T1000 (cell line): ENCODE data around the gene SLC1A7.

ENCODE experiments used
- DNase-seq: peaks from one replicate; lab custom pipeline; 2025; ENCODE audit warnings: mixed read lengths; lab: John Stamatoyannopoulos, UW

SLC1A7 gene

GRCh38 chr1:53062708-53063591 is 79.5 kb downstream of the SLC1A7 start:
- DNase-seq: no peak

- DNase-seq: no peak
Observed at GRCh38 chr1:53061859-53062707, 80.4 kb downstream of the SLC1A7 start, which contains the start of gene PODN. Gene PODN, plus strand, starts transcription at chr1:53062213. Its CDS starts 7,643 bp downstream, at chr1:53069856.

- DNase-seq: no peak
Observed at GRCh38 chr1:53061123-53061858, 81.1 kb downstream of the SLC1A7 start.

- no peak for DNase-seq
Observed at GRCh38 chr1:53060579-53060978, 81.9 kb downstream of the SLC1A7 start.

GRCh38 chr1:53057127-53057526 is 85.3 kb downstream of the SLC1A7 start:
- DNase-seq: no peak

GRCh38 chr1:53051676-53052075 is 90.8 kb downstream of the SLC1A7 start:
- no peak for DNase-seq

GRCh38 chr1:53050310-53050709 is 92.1 kb downstream of the SLC1A7 start:
- DNase-seq: no peak

GRCh38 chr1:53049574-53049967 is 92.9 kb downstream of the SLC1A7 start:
- no peak for DNase-seq

GRCh38 chr1:53048960-53049573 is 93.4 kb downstream of the SLC1A7 start:
- no peak for DNase-seq

GRCh38 chr1:53047737-53048736 is 94.4 kb downstream of the SLC1A7 start:
- no peak for DNase-seq

GRCh38 chr1:53046930-53047329 is 95.5 kb downstream of the SLC1A7 start:
- no peak for DNase-seq

- no peak for DNase-seq
Observed at GRCh38 chr1:53044926-53045325, 97.5 kb downstream of the SLC1A7 start.

GRCh38 chr1:53043271-53043670 is 99.2 kb downstream of the SLC1A7 start:
- no peak for DNase-seq

GRCh38 chr1:53038566-53038965 is 103.9 kb downstream of the SLC1A7 start:
- no peak for DNase-seq
